Fibroblast of mammary gland (primary cell): Measurements from ENCODE around the gene TNFRSF13B.
"Not testable (repeated sequence)": the region's sequence is repeated elsewhere in the genome, so short reads cannot be mapped to it uniquely, and the experiment has no call there.

Experiments used
- DNase-seq: peaks from one replicate; pipeline ENCODE4 v3.0.0-alpha.2; 2010; ENCODE audit warnings: low read depth
- H3K4me3 ChIP-seq: 2 replicates; pipeline ENCODE4 v1.5.1; 2011; ENCODE audit warnings: low read depth, mild to moderate bottlenecking, low read length, moderate library complexity; ENCODE audit not compliant: control insufficient read depth
- TF ChIP-seq, protein P1 (sequence below): conservative IDR thresholded peaks from 2 replicates; pipeline ENCODE4 v1.5.1; 2011; ENCODE audit warnings: low read depth, low read length, inconsistent platforms; ENCODE audit not compliant: control insufficient read depth, insufficient read depth

TNFRSF13B gene

DNA sequence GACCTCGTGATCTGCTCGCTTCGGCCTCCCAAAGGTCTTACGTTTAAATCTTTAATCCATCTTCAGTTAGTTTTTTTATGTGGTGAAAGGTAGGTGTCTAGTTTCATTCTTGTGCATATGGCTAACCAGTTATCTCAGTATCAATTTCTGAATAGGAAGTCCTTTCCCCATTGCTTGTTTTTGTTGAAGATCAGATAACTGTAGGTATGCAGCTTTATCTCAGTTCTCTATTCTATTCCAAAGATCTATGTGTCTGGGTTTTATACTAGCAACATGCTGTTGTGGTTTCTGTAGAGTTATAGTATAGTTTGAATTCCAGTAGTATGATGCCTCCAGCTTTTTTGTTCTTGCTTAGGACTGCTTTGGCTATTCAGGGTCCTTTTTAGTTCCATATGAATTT, 65.2 kb downstream of the TNFRSF13B start:
- no peak overlapping the region for H3K4me3 ChIP-seq
- TF ChIP-seq, protein P1, sequence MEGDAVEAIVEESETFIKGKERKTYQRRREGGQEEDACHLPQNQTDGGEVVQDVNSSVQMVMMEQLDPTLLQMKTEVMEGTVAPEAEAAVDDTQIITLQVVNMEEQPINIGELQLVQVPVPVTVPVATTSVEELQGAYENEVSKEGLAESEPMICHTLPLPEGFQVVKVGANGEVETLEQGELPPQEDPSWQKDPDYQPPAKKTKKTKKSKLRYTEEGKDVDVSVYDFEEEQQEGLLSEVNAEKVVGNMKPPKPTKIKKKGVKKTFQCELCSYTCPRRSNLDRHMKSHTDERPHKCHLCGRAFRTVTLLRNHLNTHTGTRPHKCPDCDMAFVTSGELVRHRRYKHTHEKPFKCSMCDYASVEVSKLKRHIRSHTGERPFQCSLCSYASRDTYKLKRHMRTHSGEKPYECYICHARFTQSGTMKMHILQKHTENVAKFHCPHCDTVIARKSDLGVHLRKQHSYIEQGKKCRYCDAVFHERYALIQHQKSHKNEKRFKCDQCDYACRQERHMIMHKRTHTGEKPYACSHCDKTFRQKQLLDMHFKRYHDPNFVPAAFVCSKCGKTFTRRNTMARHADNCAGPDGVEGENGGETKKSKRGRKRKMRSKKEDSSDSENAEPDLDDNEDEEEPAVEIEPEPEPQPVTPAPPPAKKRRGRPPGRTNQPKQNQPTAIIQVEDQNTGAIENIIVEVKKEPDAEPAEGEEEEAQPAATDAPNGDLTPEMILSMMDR: no peak
- no peak for DNase-seq

- no peak overlapping the region for H3K4me3 ChIP-seq
- peak; percentile 96 for DNase-seq
- TF ChIP-seq, protein P1: no peak
Measured at GRCh38 chr17:16905593-16906191, 66.2 kb downstream of the TNFRSF13B start.

- H3K4me3 ChIP-seq, DNase-seq: not testable (repeated sequence)
Measured at GRCh38 chr17:16903070-16903469, 68.8 kb downstream of the TNFRSF13B start.

DNA sequence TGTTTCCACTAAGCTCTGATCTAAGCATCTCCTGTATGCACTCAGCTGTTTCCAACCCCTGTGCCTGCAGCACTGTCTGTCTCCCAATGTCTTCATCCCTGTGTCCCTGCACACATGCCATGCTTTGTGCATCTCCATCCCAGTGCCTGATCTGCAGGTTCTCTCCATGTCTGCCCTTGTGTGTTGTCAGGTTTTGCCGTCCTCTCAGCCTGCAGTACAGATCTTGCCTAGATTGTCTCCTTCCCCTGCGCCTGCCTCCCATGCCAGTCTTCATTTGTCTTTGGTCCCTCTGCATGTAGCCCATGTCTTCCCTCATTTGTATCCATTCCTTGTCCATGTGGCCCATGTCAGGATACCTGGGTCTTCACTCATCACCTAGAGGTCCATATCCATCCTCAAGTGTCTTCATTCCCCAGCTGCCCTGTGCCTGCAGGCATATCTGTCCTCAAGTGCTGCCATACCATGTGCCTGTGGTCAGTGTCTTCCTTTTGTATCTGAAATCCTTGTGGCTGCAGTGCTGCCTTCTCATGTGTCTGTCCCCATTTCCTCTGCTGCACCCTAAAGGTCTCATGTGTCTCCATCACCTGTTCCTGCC, 71.5 kb downstream of the TNFRSF13B start:
- DNase-seq: no peak
- TF ChIP-seq, protein P1: no peak
- H3K4me3 ChIP-seq: no peak overlapping the region

DNA sequence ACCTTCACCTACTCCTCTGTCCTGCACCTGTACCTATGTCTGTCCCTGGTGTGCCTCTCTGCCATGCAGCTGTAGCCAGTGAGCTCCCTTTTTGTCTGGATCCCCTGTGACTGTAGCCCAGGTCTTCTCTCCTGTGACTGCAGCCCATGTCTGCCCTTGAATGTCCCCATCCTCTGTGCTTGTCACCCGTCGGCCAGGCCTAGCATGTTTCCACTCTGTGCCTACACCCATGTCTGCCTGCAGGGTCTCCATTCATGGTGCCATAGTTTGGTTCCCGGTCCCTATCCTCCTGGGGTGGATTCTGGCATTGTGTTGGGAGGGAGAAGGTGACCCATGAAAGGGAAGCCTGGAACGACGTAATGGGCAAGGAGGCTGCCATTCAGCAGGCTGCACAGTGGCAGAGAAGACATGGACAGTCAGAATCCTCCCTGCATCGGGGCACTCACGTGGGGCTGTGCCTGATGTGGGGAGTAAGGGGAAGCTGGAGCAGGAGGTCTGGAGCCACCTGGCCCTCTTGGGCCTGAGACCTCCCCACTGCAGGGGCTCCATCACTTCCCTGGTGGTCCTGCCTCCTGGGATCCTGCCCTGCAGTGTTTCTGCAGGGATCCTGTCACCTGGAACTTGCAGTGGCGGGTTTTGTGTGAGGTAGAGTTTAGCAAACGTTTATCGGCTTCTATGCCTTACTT, 74.6 kb downstream of the TNFRSF13B start:
- not testable (repeated sequence) for H3K4me3 ChIP-seq, DNase-seq

DNA sequence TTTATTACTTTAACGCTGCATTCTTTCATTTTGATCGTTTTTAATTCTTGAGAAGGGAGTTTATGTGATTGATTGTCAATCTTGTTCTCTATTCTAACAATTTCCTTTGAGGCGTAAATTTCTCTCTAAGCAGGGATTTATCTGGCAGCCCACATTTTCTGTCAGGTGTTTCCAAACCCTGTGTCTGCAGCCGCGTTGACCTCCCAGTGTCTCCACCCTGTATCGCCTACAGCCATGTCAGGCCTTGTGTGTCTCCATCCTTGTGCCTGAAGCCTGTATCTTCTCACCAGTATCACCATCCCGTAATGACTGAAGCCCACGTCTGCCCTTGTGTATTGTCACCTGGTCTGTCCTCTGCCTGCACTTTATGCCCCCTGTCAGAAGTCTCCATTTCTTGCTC, 75.7 kb downstream of the TNFRSF13B start:
- not testable (repeated sequence) for DNase-seq, H3K4me3 ChIP-seq

- not testable (repeated sequence) for DNase-seq, H3K4me3 ChIP-seq
Measured at GRCh38 chr17:16893527-16893926, 78.4 kb downstream of the TNFRSF13B start.

DNA sequence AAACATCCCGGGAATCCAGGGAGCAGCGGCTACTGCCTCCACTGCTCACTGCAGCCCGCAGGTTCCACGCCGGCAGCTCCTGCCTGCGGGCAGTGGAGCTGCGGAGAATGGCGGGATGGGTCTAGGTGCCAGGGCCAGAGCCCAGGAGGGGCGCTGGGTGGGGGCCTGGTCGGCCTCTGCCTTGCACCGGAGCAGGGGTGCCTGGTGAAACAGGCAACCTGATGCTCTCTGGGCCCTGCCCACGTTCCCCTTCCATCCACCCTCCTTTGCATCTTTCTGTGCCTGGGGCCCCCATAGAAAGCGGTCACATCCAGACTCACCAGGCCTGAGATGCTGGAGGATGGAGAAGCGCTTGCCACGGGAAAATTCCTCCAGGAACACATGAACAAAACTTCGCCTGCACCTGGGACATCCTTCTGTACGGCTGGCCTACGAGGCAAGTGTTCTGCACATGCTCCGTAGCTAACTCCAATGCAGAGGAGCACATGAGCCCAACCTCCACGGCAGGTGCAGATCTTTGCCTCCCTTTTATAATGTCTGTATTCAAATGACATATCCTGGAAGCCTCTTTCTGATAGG, 79.0 kb downstream of the TNFRSF13B start:
- not testable (repeated sequence) for DNase-seq

GRCh38 chr17:16889088-16889465, 82.8 kb downstream of the TNFRSF13B start:
- H3K4me3 ChIP-seq: no peak overlapping the region
- DNase-seq: no peak
- TF ChIP-seq, protein P1: no peak

More for the DNA sequence above, 79.0 kb downstream of the TNFRSF13B start:
- not testable (repeated sequence) for H3K4me3 ChIP-seq
